M059J (cell line): ENCODE measurements around the gene TMEM185B. TPM values are rescaled to one million over a fixed set of nuclear protein-coding genes. Genes with fewer than 3 reads are reported as not detected.
"Not testable (repeated sequence)": the region's sequence is repeated elsewhere in the genome, so short reads cannot be mapped to it uniquely, and the experiment has no call there.

Experiments
- DNase-seq: peaks from one replicate; pipeline ENCODE4 v3.0.0-alpha.2; 2012; ENCODE audit warnings: low read depth
- total RNA-seq: library from RNA; depleted of rRNA; stranded (reverse); fragments of >200 nt; shearing (Covaris generic); gene quantifications from 2 replicates; pipeline ENCODE4 v1.2.3, GENCODE V29; 2014; rRNA removed

Gene TMEM185B
- total RNA-seq = 22.3 and 32.6 TPM in 2 replicates

DNA sequence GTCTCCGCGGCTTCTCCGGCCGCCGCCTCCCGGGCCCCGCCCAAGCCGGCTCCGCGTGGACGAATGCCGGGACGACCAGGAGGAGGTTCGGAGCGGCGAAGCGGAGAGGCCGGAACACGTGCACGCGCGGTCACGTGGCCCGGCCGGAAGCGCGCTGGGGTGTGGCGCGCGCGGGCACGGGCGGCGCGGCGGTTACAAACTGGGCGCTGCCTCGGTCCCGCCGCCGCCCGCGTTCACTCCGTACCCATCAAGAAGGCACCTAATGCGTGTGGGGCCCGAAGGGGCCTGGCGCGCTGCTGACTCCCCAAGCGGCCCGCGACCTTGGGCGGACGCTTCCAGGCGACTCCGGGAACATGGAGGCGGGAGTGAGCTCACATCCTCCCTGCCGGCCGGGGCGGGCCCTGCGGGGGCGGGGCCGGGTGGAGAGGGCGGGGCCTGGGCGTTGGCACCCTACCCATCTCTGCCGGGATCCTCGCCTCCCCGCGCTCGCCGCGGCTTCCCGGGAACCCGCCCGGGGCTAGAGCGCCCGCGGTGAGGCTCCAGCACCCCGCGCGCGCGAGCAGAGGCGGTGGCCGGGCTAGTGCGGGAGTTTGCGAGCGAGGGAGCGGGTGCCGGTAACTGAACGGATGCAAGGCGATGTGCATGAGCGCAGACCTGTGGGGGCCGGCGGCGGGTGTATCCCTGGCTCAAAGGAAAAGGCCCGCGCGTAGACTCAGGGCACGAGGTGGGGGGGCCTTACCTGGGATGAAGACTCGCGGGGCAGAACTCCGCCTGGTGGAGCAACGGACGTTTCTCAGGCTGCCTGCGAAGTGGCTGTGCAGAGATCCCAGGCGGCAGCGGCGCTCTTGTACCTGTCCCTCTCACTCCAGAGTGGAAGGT lies at the start of gene TMEM185B:
TMEM185B (minus strand) TSS at position 367 of the 879 bp plus-strand sequence. CDS start 424 bp downstream, outside the sequence.
- DNase-seq = peak; percentile 76

DNA sequence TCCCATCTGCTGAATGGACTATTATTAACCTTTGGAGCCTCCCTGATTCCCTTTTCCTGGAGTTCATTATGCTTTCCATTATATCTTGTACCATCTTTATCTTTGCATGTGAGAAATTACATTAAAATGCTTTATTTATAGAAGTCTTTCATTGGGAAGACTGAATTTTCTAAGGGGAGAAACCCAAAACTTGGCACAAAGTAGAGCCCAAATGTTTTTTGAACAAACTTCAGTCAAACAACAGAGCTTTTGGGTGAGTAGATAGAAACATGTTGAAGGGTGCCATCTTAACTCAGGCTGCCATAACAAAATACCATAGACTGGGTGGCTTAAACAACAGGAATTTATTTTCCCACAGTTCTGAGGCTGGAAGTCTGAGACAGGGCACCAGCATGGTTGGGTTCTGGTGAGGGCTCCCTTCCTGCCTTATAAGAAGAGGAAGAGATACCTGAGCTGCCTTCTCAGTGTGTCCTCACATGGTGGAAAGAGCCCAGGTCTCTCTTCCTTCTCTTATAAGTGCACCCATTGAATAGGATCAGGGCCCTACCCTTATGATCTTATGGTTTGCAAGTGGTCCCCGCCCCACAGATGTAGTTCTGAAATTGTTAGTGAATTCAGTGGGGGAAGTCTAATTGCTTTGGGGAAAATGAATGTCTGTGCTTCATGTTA lies 48.6 kb upstream of the TMEM185B start:
- DNase-seq = no peak

DNA sequence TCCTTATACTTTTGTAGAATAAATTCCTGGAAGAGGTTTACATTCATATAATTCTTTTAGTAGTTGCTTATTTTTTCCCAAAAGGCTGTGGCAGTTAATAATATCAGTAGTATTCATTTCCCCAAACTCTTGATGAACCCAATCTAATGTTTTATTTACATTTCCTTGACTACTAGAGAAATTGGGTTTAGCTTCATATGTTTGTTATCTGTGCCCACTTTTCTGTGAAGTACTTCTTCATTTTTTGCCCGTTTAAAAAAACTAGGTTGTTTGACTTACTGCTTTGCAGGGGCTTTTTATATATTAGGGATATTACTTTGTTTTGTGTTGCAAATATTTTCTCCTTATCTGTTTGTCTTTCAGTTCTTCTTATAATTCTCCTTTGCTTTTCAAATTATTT lies 46.6 kb upstream of the TMEM185B start:
- DNase-seq = no peak

DNA sequence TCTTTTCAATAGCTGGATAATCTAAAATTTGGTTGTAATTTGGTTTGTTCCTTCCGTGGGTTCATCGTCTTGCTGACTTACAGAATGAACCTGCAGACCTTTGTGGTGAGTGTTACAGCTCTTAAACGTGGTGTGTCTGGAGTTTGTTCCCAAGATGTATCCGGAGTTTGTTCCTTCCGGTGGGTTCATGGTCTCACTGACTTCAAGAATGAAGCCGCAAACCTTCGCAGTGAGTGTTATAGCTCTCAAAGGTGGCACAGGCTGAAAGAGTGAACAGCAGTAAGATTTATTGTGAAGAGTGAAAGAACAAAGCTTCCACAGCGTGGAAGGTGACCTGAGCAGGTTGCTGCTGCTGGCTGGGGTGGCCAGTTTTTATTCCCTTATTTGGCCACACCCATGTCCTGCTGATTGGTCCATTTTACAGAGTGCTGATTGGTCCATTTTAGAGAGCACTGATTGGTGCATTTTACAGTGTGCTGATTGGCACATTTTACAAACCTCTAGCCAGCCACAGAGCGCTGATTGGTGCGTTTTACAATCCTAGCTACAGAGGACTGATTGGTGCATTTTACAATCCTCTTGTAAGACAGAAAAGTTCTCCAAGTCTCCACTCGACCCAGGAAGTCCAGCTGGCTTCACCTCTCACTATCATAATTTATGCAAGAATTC lies 46.0 kb upstream of the TMEM185B start:
- DNase-seq = no peak

DNA sequence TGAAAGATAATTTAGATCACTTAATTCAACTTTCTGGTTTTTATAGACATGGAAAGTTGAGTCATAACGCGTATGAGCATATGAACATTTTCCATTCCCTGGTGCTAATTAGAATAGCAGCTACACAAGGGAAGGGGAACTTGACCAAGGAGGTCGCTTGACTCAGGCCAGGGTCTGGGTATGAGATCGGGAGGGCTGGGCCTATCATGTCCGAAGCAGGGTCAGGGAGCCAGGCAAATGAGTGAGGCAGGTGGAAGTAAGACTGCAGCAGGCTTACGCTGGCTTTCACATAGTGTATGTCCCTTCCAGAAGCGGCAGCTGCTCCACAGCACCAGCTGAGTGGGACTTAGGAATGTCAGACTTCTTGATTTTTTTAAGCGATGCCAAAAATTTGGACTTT lies 44.1 kb upstream of the TMEM185B start:
- DNase-seq = no peak

DNA sequence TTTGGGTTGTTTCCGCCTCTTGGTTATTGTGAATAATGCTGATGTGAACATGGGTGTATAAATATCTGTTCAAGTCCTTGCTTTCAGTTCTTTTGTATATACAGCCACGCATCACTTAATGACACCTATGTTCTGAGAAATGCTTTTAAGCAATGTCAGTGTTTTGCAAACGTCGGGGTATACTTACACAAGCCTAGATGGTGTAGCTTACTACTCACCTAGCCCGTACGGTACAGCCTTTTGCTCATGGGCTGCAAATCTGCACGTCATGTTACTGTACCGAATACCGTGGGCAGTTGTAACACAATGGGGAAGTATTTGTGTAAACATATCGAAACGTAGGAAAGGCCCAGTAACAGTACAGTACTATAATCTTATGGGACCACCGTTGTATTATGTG lies 41.8 kb upstream of the TMEM185B start:
- DNase-seq = no peak

DNA sequence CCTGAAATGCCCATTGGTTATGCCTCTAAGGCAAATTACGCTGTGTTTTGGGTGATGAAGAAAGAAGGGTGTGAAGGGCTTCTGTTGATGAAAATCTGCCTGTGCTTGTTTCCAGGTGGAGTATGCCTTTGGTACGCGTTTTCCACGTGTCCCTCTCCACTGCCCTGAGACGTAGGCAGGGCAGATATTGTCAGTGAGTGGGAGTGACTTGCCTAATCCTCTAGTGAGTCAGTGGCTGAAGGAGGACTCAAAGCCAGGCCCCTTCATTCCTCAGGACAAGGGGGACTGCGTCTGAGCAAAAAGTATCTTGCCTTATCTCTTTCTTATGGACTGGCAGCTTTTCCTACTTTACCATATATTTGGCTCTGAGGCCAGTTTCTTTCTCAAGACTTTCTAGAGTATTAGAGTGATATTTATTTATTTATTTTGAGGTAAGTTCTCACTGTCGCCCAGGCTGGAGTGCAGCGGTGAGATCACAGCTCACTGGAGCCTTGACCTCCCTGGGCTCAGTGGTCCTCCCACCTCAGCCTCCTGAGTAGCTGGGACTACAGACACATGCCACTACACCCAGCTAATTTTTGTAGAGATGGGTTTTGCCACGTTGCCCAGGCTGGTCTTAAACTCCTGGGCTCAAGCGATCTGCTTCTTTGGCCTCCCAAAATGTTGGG lies 39.7 kb upstream of the TMEM185B start:
- DNase-seq = no peak

DNA sequence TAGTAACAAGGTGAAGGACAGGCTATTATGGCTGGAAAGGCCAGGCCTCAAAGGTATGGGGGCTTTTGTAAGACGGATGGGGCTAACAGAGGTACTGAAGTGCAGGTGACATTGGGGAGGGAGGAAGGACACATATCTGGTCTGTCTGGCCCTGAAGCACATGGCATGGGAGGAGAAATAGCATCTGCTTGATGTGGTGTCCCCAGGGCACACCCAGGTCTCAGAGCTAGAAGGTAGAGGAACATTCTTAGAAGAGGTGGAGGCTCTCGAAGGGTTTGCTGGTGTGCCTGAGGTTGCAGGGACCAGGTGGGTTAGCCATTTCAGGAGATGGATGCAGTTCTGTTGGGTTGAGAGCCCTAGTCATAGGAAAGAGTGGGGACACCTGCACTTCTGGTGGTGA lies 39.0 kb upstream of the TMEM185B start:
- no peak for DNase-seq

DNA sequence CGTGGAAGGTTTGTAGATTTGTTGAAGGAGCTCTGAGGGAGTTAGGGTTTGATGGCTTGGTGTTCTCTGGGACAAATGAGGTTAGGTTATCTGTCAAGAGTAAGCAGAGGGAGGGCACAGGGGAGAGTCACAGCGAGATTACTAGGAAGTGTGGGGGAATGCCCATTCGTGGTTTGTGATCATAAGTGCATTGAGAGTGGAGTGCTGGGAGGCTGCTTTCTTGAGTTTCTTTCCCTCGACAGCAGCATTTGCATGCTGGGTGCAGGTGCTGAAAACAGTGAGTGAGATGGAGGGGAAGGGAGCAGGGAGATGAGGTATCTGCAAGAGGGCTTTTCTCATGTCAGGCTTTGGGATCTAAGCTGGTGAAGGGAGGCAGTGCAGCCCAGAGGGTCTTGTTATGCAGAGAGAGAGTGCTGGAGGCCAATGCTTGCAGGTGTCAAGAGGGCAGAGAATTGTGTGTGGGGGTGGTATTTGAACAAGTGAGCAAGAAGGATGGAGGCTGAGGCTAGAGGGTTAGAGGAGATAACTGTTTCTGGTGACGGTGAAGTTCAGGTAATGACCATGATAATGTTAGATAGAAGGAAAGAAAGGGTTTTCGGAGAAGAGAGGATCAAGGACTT lies 38.3 kb upstream of the TMEM185B start:
- DNase-seq = no peak

DNA sequence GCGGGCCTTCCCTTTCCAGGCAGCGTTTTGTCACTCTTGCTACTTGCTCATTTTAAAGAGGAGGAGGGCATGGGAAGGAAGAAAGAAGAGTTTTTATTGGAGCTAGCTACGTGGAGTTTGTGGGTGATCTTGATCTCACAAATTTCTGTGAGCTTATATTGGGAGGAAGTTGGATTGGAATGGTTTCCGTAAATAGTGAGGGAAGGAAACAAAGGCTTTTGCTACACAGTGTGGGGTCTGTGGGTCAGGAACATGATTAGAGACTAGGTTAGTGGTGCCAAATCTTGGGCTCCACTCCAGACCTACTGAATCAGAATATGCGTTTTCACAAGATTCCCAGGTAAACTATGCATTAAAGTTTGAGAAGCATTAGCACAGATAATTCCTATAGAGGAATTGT lies 37.5 kb upstream of the TMEM185B start:
- DNase-seq = no peak

DNA sequence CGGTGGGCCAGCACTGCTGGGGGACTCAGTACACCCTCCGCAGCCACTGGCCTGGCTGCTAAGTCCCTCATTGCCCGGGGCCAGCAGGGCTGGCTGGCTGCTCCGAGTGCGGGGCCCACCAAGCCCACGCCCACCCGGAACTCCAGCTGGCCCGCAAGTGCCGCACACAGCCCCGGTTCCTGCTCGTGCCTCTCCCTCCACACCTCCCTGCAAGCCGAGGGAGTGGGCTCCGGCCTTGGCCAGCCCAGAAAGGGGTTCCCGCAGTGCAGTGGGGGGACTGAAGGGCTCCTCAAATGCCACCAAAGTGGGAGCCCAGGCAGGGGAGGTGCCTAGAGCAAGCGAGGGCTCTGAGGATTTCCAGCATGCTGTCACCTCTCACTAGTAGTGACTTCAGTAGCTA lies 36.7 kb upstream of the TMEM185B start:
- DNase-seq = not testable (repeated sequence)

DNA sequence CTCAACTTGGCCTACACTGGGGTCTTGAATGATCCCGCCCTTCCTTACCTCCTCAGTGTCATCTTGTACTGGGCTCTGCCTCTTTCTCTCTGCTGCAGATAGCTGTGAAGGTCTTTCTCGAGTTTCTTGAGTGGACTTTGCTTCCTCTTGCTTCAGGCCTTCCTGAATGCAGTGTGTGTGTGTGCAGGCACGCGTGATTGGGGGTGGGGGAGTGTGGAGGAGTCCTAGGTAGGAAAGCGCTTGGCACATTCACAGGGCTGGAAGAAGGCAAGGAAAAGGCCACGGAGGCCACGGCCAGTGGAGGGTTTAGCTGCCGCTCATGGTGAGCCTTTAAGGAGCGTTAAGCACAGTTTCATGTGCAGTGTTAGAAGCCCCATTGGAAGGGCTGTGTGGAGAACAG lies 35.0 kb upstream of the TMEM185B start:
- no peak for DNase-seq

DNA sequence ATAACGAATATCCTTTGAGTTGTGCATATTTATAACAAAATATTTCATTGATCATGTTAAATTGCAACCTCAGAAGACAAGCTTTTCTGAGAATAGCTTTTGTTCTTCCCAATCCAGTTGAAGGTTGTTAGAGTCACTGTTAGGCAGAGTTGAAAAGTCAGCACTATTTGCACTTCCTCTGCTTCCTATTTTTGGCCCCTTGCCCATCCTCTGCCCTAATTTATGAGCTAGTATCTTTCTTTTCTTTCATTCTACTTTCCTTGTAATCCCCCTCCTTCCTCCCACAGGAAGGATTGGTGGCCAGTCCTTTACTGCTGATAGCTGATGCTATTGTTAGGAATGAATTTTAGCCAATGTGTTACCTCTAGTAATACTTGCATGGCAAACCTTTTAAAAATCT lies 34.3 kb upstream of the TMEM185B start:
- no peak for DNase-seq

DNA sequence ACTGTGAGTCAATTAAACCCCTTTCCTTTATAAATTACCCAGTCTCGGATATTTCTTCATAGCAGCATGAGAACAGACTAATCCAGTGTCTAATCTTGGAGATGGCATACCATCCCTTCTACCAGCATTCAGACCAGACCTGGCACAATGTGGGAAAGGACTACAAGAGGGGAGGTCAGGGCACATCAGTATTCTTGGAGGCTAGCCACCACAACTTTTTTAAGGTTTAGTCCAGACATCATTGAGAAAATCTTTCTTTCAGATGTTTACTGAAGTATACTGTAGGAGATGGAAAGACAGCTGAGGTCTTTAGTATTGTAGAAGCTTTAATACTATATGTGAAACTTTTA lies 33.4 kb upstream of the TMEM185B start:
- DNase-seq = no peak

DNA sequence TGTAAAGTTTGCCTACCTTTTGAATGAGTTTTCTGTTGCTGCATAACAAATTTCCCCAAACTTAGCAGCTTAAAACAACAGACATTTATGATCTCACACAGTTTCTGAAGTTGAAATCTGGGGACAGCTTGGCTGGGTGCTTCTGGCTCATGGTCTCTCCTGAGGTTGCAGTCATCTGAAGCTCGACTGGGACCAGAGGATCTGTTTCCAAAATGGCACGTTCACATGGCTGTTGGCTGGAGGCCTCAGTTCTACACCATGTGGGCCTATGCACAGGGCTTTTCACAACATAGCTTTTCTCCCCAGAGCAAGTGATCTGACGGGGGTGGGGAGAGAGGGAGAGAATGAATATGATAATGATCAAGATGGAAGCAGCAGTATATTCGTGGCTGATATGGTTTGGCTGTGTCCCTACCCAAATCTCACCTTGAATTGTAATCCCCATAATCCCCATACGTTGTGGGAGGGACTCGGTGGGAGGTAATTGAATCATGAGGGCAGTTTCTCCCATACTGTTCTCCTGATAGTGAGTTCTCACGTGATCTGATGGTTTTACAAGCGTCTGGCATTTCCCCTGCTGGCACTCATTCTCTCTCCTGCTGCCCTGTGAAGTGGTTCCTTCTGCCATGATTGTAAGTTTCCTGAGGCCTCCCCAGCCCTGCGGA lies 32.9 kb upstream of the TMEM185B start:
- no peak for DNase-seq

DNA sequence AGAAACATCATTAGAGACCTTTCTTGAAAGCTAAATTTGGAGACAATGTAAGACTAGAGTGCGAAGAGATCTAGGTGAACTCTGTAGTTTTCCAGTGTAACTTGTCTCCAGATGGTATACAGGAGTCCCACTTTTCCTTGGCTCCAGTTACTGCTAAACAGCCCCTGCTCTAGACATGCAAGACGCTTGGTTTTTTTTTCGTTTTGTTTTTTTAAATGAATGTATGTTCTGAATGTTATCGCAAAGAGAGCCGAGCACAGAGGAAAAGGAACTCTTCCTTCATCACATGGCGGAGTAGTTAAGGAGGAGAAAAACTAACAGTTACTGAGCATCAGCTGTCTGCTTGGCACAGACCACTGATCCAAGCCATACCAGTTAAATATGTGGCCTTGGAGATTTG lies 31.9 kb upstream of the TMEM185B start:
- no peak for DNase-seq

DNA sequence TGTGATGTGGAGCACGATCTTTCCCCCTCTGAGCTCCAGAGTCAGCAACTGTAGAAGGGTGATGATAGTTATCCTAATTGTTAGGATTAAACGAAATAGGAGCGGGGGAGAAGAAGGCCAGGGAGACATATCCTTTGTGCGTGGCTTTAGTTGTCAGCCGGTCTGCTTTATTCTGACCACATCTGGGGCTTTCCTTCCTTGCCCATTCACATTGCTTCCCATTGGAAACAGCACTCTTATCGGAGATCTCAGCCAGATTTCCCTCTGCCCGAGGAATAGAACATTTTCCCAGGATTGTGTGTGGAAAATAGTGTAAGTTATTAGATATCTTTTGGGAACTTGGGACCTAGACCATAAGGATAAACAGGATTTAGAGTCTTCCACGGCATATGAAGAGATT lies 31.0 kb upstream of the TMEM185B start:
- DNase-seq = no peak

DNA sequence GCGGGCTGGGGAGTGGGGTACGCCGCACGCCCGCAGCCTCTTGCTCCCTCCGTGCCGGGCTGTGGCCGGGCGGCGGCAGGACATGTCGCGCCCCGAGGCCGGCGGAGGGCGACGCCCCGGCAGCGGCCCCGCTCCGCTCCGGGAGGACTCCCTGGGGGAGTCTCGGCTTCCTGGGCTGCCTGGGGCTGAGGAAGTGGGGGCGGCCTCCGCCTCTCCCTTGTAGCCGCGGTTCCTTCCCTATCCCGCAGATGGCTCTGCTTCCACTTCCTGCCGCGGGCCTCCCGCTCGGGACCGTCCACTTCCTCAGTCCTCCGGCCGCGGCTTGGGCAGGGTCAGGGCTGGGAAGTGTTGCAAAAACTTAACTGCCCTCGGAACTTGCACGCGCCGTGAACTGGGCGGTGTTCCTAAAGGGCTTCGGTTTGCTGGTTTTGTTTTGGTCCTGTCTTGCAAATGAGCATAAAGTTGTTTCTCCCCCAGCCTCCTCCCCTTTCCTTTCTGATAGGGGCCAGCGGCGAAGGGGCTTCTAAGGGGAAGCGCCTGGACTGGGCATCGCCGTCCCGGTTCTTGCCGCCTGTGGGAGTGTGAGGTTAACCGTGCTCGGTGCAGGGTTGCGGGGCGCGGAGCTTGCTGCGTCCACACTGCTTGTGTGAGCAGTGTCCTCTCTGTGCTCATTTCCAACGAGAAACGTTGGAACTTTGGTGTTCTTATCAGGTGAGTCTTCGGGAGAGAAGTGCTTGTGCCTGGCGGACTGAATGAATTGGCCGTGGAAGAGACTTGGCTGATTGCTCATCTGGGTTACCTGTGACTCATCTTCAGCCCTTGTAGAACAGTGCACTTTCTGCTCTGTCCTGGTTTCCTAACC lies 30.1 kb upstream of the TMEM185B start:
- DNase-seq = peak; percentile 82

DNA sequence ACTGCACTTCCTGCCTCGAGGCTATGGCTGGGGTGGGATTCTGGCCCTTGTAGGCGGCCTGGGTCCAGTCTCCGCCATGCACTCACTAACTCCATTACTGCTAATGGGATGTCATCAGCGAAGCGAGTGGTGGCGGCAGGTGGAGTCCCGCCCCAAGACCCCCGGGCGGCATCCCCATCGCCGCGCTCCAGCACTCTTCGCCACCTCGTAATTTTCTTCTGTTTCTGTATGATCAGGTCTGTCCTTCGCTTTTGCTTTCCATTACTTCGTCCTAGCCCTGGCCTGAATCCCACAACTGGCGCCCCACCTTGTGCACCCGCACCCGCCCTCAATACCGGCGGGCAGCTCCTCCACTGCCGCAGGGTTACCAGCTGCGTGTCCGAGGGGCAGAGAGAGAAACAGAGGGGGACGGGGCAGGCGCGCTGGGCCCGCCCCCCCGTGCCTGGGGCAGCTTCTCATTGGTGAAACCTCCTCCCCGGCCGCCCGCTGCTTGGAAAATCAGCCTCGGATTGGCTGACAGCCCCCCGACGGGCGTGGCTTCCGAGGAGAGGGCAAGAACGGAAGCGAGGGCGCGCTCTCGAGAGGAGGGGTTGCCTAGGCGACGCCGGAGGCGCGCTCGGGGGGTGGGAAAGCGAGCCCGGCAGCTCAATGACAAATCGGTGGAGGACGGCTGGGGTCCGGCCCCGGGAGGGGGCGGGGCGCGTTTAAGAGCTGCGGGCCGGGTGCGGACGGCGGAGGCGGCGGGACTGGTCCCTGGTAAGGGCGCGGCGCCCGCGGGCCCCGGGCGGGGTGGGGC lies 29.2 kb upstream of the TMEM185B start, which contains the start of gene RALB:
RALB (plus strand) TSS at position 628 of the 796 bp plus-strand sequence. CDS start 25,813 bp downstream, outside the sequence.
- peak; percentile 97 for DNase-seq
